ENCODE measurements around the gene SAP30BP. TPM values are rescaled to one million over a fixed set of nuclear protein-coding genes. Genes with fewer than 3 reads are reported as not detected.

SAP30BP gene
- total RNA-seq, 1 experiment from 2014 or later, result 126 TPM

- H3K27me3 ChIP-seq (replicated peaks; ENCODE audit: control insufficient read depth, insufficient read depth, low read length), result no peaks in the 10 kb centered on the region
- H3K36me3 ChIP-seq (ENCODE audit: control insufficient read depth, insufficient read depth, low read length), result no peaks in the 10 kb centered on the region
- intact Hi-C loops (cut with micrococcal nuclease; ENCODE audit: unreplicated experiment), result no loop called here
- no peak for DNase-seq
- TF ChIP-seq, protein P1, sequence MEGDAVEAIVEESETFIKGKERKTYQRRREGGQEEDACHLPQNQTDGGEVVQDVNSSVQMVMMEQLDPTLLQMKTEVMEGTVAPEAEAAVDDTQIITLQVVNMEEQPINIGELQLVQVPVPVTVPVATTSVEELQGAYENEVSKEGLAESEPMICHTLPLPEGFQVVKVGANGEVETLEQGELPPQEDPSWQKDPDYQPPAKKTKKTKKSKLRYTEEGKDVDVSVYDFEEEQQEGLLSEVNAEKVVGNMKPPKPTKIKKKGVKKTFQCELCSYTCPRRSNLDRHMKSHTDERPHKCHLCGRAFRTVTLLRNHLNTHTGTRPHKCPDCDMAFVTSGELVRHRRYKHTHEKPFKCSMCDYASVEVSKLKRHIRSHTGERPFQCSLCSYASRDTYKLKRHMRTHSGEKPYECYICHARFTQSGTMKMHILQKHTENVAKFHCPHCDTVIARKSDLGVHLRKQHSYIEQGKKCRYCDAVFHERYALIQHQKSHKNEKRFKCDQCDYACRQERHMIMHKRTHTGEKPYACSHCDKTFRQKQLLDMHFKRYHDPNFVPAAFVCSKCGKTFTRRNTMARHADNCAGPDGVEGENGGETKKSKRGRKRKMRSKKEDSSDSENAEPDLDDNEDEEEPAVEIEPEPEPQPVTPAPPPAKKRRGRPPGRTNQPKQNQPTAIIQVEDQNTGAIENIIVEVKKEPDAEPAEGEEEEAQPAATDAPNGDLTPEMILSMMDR (IDR thresholded peaks at IDR 0.05; ENCODE audit: insufficient read depth in 1 of 2, low read depth in 1 of 2, low read length in 1 of 2, severe bottlenecking in 1 of 2, unreplicated experiment in 1 of 2), result no peak
- ChIA-PET POLR2A (no interaction called here), CTCF (interaction anchor here (0.6 kb wide), 2 partner anchors 24 to 57 kb away, joined by 3 to 5 read pairs; no protein-coding TSS in a partner anchor)
- H3K9me3 ChIP-seq, result no peaks in the 10 kb centered on the region
- Mint-ChIP-seq H3K27ac (ENCODE audit: unreplicated experiment) (no peak overlapping the region), H3K4me3 (ENCODE audit: unreplicated experiment) (no peak overlapping the region), H3K4me1 (ENCODE audit: low read depth, unreplicated experiment) (no peaks in the 10 kb centered on the region), H3K36me3 (ENCODE audit: insufficient read depth, unreplicated experiment) (peaks cover 6% of the 10 kb centered on the region), H3K27me3 (ENCODE audit: insufficient read depth, unreplicated experiment) (no peaks in the 10 kb centered on the region), H3K9me3 (ENCODE audit: unreplicated experiment) (no peaks in the 10 kb centered on the region)
- BruUV-seq (replicated peaks), result no TSS peak
- no peak overlapping the region for H3K4me3 ChIP-seq (ENCODE audit: low read depth, low read length)
- no peaks in the 10 kb centered on the region for H3K4me1 ChIP-seq
Measured at GRCh38 chr17:75742337-75742736, 75.2 kb downstream of the SAP30BP start.

GRCh38 chr17:75743625-75744206, 76.6 kb downstream of the SAP30BP start:
- no peak for DNase-seq
- TF ChIP-seq, protein P1 (IDR thresholded peaks at IDR 0.05; ENCODE audit: insufficient read depth in 1 of 2, low read depth in 1 of 2, low read length in 1 of 2, severe bottlenecking in 1 of 2, unreplicated experiment in 1 of 2), result no peak
- Mint-ChIP-seq H3K4me3 (ENCODE audit: unreplicated experiment) (no peak overlapping the region), H3K36me3 (ENCODE audit: insufficient read depth, unreplicated experiment) (peaks cover 19% of the 10 kb centered on the region), H3K9me3 (ENCODE audit: unreplicated experiment) (no peaks in the 10 kb centered on the region), H3K27ac (ENCODE audit: unreplicated experiment) (no peak overlapping the region), H3K27me3 (ENCODE audit: insufficient read depth, unreplicated experiment) (no peaks in the 10 kb centered on the region), H3K4me1 (ENCODE audit: low read depth, unreplicated experiment) (no peaks in the 10 kb centered on the region)
- H3K4me3 ChIP-seq (ENCODE audit: low read depth, low read length), result no peak overlapping the region
- CTCF ChIA-PET, result interaction anchor here (0.7 kb wide), 2 partner anchors 385 to 438 kb away, joined by 6 to 8 read pairs; no protein-coding TSS in a partner anchor
- H3K9me3 ChIP-seq, result no peaks in the 10 kb centered on the region
- no peaks in the 10 kb centered on the region for H3K4me1 ChIP-seq
- H3K27me3 ChIP-seq (replicated peaks; ENCODE audit: control insufficient read depth, insufficient read depth, low read length), result no peaks in the 10 kb centered on the region
- intact Hi-C loops (cut with micrococcal nuclease; ENCODE audit: unreplicated experiment), result no loop called here
- H3K36me3 ChIP-seq (ENCODE audit: control insufficient read depth, insufficient read depth, low read length), result no peaks in the 10 kb centered on the region
- BruUV-seq (replicated peaks), result no TSS peak
- POLR2A ChIA-PET, result interaction anchor here (1.0 kb wide), 1 partner anchor 23 kb away, joined by 16 read pairs; the partner anchor contains the start of gene ITGB4

- no peaks in the 10 kb centered on the region for H3K9me3 Mint-ChIP-seq (ENCODE audit: unreplicated experiment)
- no peak overlapping the region for H3K4me3 Mint-ChIP-seq (ENCODE audit: unreplicated experiment)
- ChIA-PET POLR2A (interaction anchor here (0.8 kb wide), 1 partner anchor 65 kb away, joined by 3 read pairs; no protein-coding TSS in a partner anchor), CTCF (interaction anchor here (0.6 to 5.3 kb wide), 15 partner anchors 11 to 516 kb away, joined by 3 to 100 read pairs (median 8); partner anchors contain the start of genes GALK1, ITGB4 and SMIM5)
- BruUV-seq (replicated peaks), result no TSS peak
- H3K4me1 Mint-ChIP-seq (ENCODE audit: low read depth, unreplicated experiment), result no peaks in the 10 kb centered on the region
- Histone ChIP-seq H3K9me3 (no peaks in the 10 kb centered on the region), H3K27me3 (replicated peaks; ENCODE audit: control insufficient read depth, insufficient read depth, low read length) (no peaks in the 10 kb centered on the region), H3K36me3 (ENCODE audit: control insufficient read depth, insufficient read depth, low read length) (no peaks in the 10 kb centered on the region), H3K4me1 (no peaks in the 10 kb centered on the region), H3K4me3 (ENCODE audit: low read depth, low read length) (no peak overlapping the region)
- intact Hi-C loops (cut with micrococcal nuclease; ENCODE audit: unreplicated experiment), result loop anchor here (1.0 kb wide), 2 partner anchors 73 to 115 kb away; partner anchors contain the start of gene SMIM5
- no peak for DNase-seq
- H3K27ac Mint-ChIP-seq (ENCODE audit: unreplicated experiment), result no peak overlapping the region
- peaks cover 22% of the 10 kb centered on the region for H3K36me3 Mint-ChIP-seq (ENCODE audit: insufficient read depth, unreplicated experiment)
- TF ChIP-seq, protein P1 (IDR thresholded peaks at IDR 0.05; ENCODE audit: insufficient read depth in 1 of 2, low read depth in 1 of 2, low read length in 1 of 2, severe bottlenecking in 1 of 2, unreplicated experiment in 1 of 2), result no peak
- no peaks in the 10 kb centered on the region for H3K27me3 Mint-ChIP-seq (ENCODE audit: insufficient read depth, unreplicated experiment)
Measured at GRCh38 chr17:75748706-75749105, 81.6 kb downstream of the SAP30BP start.

Data from Caco-2 (cell line).